ENCODE measurements around the gene DNPH1.
A peak's percentile ranks its signal among the peaks of the same experiment; 100 is the strongest.

The DNPH1 gene

GRCh38 chr6:43228951-43229802 is at the start of gene DNPH1:
Gene DNPH1 (minus strand): TSS chr6:43229481. CDS start chr6:43229456, 25 bp downstream.
- Mint-ChIP-seq H3K36me3 (ENCODE audit: low read depth) (peaks cover 41% of the 10 kb centered on the region), H3K27me3 (no peaks in the 10 kb centered on the region), H3K27ac (peak within 1 kb of the TSS; percentile 94), H3K4me3 (peak within 1 kb of the TSS; percentile 91), H3K9me3 (no peaks in the 10 kb centered on the region), H3K4me1 (ENCODE audit: low read depth) (peaks cover 44% of the 10 kb centered on the region)
- peak; percentile 92 for DNase-seq

GRCh38 chr6:43278524-43279078 is 49.3 kb upstream of the DNPH1 start:
- Mint-ChIP-seq H3K27ac (no peak overlapping the region), H3K36me3 (ENCODE audit: low read depth) (no peaks in the 10 kb centered on the region), H3K4me3 (no peak overlapping the region), H3K4me1 (ENCODE audit: low read depth) (peaks cover 11% of the 10 kb centered on the region), H3K27me3 (peaks cover 46% of the 10 kb centered on the region), H3K9me3 (no peaks in the 10 kb centered on the region)
- DNase-seq = no peak

- Mint-ChIP-seq H3K4me3 (no peak overlapping the region), H3K4me1 (ENCODE audit: low read depth) (peaks cover 11% of the 10 kb centered on the region), H3K27me3 (peaks cover 49% of the 10 kb centered on the region), H3K27ac (no peak overlapping the region), H3K9me3 (no peaks in the 10 kb centered on the region), H3K36me3 (ENCODE audit: low read depth) (no peaks in the 10 kb centered on the region)
- no peak for DNase-seq
Observed at GRCh38 chr6:43277643-43278523, 48.6 kb upstream of the DNPH1 start.

- H3K27me3 Mint-ChIP-seq = peaks cover 44% of the 10 kb centered on the region
- H3K36me3 Mint-ChIP-seq (ENCODE audit: low read depth) = no peaks in the 10 kb centered on the region
- peaks cover 11% of the 10 kb centered on the region for H3K4me1 Mint-ChIP-seq (ENCODE audit: low read depth)
- no peak overlapping the region for H3K27ac Mint-ChIP-seq
- no peak for DNase-seq
- no peak overlapping the region for H3K4me3 Mint-ChIP-seq
- no peaks in the 10 kb centered on the region for H3K9me3 Mint-ChIP-seq
Observed at GRCh38 chr6:43277306-43277642, 48.0 kb upstream of the DNPH1 start.

GRCh38 chr6:43276577-43277305 is 47.5 kb upstream of the DNPH1 start:
- Mint-ChIP-seq H3K36me3 (ENCODE audit: low read depth) (no peaks in the 10 kb centered on the region), H3K27ac (no peak overlapping the region), H3K27me3 (peaks cover 42% of the 10 kb centered on the region), H3K4me3 (no peak overlapping the region), H3K9me3 (no peaks in the 10 kb centered on the region), H3K4me1 (ENCODE audit: low read depth) (peaks cover 11% of the 10 kb centered on the region)
- no peak for DNase-seq

GRCh38 chr6:43275801-43276576 is 46.7 kb upstream of the DNPH1 start:
- H3K27me3 Mint-ChIP-seq = peaks cover 42% of the 10 kb centered on the region
- peak overlapping the region; percentile 65 for H3K4me3 Mint-ChIP-seq
- peaks cover 11% of the 10 kb centered on the region for H3K4me1 Mint-ChIP-seq (ENCODE audit: low read depth)
- H3K36me3 Mint-ChIP-seq (ENCODE audit: low read depth) = no peaks in the 10 kb centered on the region
- no peaks in the 10 kb centered on the region for H3K9me3 Mint-ChIP-seq
- no peak overlapping the region for H3K27ac Mint-ChIP-seq
- DNase-seq = peak; percentile 53

GRCh38 chr6:43274916-43275597 is 45.8 kb upstream of the DNPH1 start:
- Mint-ChIP-seq H3K36me3 (ENCODE audit: low read depth) (no peaks in the 10 kb centered on the region), H3K9me3 (no peaks in the 10 kb centered on the region), H3K27ac (no peak overlapping the region), H3K4me1 (ENCODE audit: low read depth) (peaks cover 11% of the 10 kb centered on the region), H3K27me3 (peaks cover 42% of the 10 kb centered on the region), H3K4me3 (peak overlapping the region; percentile 65)
- DNase-seq = peak; percentile 54

- Mint-ChIP-seq H3K36me3 (ENCODE audit: low read depth) (no peaks in the 10 kb centered on the region), H3K9me3 (no peaks in the 10 kb centered on the region), H3K4me1 (ENCODE audit: low read depth) (peaks cover 13% of the 10 kb centered on the region), H3K27ac (no peak overlapping the region), H3K4me3 (peak overlapping the region; percentile 64), H3K27me3 (peaks cover 44% of the 10 kb centered on the region)
- no peak for DNase-seq
Observed at GRCh38 chr6:43274127-43274915, 45.0 kb upstream of the DNPH1 start.

- H3K4me3 Mint-ChIP-seq = no peak overlapping the region
- no peak for DNase-seq
- no peaks in the 10 kb centered on the region for H3K9me3 Mint-ChIP-seq
- H3K27me3 Mint-ChIP-seq = peaks cover 49% of the 10 kb centered on the region
- H3K27ac Mint-ChIP-seq = no peak overlapping the region
- H3K36me3 Mint-ChIP-seq (ENCODE audit: low read depth) = no peaks in the 10 kb centered on the region
- H3K4me1 Mint-ChIP-seq (ENCODE audit: low read depth) = peaks cover 18% of the 10 kb centered on the region
Observed at GRCh38 chr6:43273707-43274106, 44.4 kb upstream of the DNPH1 start.

- H3K4me1 Mint-ChIP-seq (ENCODE audit: low read depth) = peaks cover 18% of the 10 kb centered on the region
- H3K27me3 Mint-ChIP-seq = peaks cover 46% of the 10 kb centered on the region
Observed at GRCh38 chr6:43271944-43272343, 42.7 kb upstream of the DNPH1 start.

GRCh38 chr6:43271103-43271815 is 42.0 kb upstream of the DNPH1 start:
- DNase-seq = no peak
- peaks cover 40% of the 10 kb centered on the region for H3K27me3 Mint-ChIP-seq
- H3K27ac Mint-ChIP-seq = no peak overlapping the region
- no peak overlapping the region for H3K4me3 Mint-ChIP-seq
- no peaks in the 10 kb centered on the region for H3K9me3 Mint-ChIP-seq
- peaks cover 15% of the 10 kb centered on the region for H3K4me1 Mint-ChIP-seq (ENCODE audit: low read depth)
- no peaks in the 10 kb centered on the region for H3K36me3 Mint-ChIP-seq (ENCODE audit: low read depth)

More at GRCh38 chr6:43271944-43272343, 42.7 kb upstream of the DNPH1 start:
- Mint-ChIP-seq H3K27ac (no peak overlapping the region), H3K9me3 (no peaks in the 10 kb centered on the region), H3K4me3 (no peak overlapping the region), H3K36me3 (ENCODE audit: low read depth) (no peaks in the 10 kb centered on the region)
- DNase-seq = no peak
